Measurements from ENCODE around the gene TRIP13.

DNA sequence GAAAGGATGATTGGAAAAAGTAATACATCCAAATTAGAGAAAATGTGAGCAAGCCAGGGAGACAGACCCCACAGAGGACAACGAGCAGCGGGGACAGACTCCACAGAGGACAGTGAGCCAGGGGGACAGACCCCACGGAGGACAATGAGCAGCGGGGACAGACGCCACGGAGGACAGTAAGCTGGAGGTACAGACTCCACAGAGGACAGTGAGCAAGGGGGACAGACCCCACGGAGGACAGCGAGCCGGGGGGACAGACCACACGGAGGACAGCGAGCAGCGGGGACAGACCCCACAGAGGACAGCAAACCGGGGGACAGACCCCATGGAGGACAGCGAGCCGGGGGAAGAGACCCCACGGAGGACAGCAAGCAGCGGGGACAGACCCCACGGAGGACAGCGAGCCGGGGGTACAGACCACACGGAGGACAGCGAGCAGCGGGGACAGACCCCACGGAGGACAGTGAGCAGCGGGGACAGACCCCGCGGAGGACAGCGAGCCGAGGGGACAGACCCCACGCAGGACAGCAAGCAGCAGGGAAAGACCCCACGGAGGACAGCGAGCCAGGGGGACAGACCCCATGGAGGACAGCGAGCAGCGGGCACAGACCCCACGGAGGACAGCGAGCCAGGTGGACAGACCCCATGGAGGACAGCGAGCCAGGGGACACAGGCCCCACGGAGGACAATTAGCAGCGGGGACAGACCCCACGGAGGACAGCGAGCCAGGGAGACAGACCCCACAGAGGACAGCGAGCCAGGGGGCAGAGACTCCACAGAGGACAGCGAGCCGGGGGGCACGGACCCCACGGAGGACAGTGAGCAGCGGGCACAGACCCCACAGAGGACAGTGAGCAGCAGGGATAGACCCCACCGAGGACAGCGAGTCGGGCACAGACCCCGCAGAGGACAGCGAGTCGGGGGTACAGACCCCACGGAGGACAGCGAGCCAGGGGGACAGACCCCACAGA is 40.0 kb upstream of the TRIP13 start:
- TF ChIP-seq, protein P1, sequence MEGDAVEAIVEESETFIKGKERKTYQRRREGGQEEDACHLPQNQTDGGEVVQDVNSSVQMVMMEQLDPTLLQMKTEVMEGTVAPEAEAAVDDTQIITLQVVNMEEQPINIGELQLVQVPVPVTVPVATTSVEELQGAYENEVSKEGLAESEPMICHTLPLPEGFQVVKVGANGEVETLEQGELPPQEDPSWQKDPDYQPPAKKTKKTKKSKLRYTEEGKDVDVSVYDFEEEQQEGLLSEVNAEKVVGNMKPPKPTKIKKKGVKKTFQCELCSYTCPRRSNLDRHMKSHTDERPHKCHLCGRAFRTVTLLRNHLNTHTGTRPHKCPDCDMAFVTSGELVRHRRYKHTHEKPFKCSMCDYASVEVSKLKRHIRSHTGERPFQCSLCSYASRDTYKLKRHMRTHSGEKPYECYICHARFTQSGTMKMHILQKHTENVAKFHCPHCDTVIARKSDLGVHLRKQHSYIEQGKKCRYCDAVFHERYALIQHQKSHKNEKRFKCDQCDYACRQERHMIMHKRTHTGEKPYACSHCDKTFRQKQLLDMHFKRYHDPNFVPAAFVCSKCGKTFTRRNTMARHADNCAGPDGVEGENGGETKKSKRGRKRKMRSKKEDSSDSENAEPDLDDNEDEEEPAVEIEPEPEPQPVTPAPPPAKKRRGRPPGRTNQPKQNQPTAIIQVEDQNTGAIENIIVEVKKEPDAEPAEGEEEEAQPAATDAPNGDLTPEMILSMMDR (conservative IDR thresholded peaks at IDR 0.05; ENCODE audit: low read depth, low read length), result no peak
- TF ChIP-seq MXI1 (IDR thresholded peaks at IDR 0.05; ENCODE audit: borderline replicate concordance, low read depth, low read length), result no peak
- TF ChIP-seq SMC3 (IDR thresholded peaks at IDR 0.05; ENCODE audit: low read depth, low read length), result no peak
- TF ChIP-seq, protein P2, sequence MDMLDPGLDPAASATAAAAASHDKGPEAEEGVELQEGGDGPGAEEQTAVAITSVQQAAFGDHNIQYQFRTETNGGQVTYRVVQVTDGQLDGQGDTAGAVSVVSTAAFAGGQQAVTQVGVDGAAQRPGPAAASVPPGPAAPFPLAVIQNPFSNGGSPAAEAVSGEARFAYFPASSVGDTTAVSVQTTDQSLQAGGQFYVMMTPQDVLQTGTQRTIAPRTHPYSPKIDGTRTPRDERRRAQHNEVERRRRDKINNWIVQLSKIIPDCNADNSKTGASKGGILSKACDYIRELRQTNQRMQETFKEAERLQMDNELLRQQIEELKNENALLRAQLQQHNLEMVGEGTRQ (IDR thresholded peaks at IDR 0.05; ENCODE audit: low read depth, low read length), result no peak
- TF ChIP-seq POLR2A (IDR thresholded peaks at IDR 0.05; ENCODE audit: low read depth, low read length), result no peak
- TF ChIP-seq CHD1 (IDR thresholded peaks at IDR 0.05; ENCODE audit: low read depth, low read length), result no peak
- no peak for TF ChIP-seq RFX5 (IDR thresholded peaks at IDR 0.05; ENCODE audit: low read depth, low read length)
- TF ChIP-seq NFE2L2 (IDR thresholded peaks at IDR 0.05; ENCODE audit: low read depth, low read length), result no peak
- TF ChIP-seq MAFK (IDR thresholded peaks at IDR 0.05; ENCODE audit: low read depth, low read length), result no peak
- TF ChIP-seq CEBPB (IDR thresholded peaks at IDR 0.05; ENCODE audit: low read depth, low read length), result no peak
- no peak for TF ChIP-seq RAD21 (IDR thresholded peaks at IDR 0.05; ENCODE audit: low read length)

Data from IMR-90 (cell line).